MM.1S (cell line): ENCODE results near the gene FAM120AOS.

Experiments used
- EZH2 ChIP-seq: fragments of 300-600 bp; sonication (generic); optimal IDR thresholded peaks from 2 replicates; pipeline ENCODE3; 2017; ENCODE audit warnings: low read depth, mild to moderate bottlenecking, antibody characterized with exemption, low read length, mixed read lengths
- TF ChIP-seq, protein P1 (sequence below): fragments of 300-600 bp; sonication (generic); IDR thresholded peaks from 2 replicates; pipeline ENCODE4 v1.5.1; 2016; ENCODE audit warnings: antibody characterized with exemption, low read length, mixed read lengths

DNA sequence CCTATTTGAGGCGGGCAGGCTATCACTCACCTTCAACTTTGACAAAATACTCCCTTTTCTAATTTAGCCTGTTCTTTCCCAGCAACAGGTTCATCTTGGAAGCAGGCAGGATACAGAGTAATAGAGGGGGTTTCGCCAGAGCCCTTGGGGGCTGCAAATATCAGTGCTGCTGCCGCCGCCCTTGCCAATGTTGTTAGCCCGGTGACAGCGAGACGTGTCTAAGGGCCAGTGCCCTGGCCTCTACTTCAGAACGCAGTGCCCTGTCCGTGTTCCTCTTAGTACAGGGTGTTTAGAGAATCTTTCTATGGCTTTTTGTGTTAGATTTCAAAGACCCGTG lies 703 bp downstream of the FAM120AOS start:
- TF ChIP-seq, protein P1, sequence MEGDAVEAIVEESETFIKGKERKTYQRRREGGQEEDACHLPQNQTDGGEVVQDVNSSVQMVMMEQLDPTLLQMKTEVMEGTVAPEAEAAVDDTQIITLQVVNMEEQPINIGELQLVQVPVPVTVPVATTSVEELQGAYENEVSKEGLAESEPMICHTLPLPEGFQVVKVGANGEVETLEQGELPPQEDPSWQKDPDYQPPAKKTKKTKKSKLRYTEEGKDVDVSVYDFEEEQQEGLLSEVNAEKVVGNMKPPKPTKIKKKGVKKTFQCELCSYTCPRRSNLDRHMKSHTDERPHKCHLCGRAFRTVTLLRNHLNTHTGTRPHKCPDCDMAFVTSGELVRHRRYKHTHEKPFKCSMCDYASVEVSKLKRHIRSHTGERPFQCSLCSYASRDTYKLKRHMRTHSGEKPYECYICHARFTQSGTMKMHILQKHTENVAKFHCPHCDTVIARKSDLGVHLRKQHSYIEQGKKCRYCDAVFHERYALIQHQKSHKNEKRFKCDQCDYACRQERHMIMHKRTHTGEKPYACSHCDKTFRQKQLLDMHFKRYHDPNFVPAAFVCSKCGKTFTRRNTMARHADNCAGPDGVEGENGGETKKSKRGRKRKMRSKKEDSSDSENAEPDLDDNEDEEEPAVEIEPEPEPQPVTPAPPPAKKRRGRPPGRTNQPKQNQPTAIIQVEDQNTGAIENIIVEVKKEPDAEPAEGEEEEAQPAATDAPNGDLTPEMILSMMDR = no peak
- no peak for TF ChIP-seq EZH2
